Right lobe of liver (tissue), 6 donors: Measurements from ENCODE around the gene PLCB2. TPM values are rescaled to one million over a fixed set of nuclear protein-coding genes. Genes with fewer than 3 reads are reported as not detected.

Experiments
- ATAC-seq, 4 donors: fragments of 200-7000 bp; cut with Tn5 transposase; one replicate each; pipeline ENCODE4 v1.9.1; 2020; ENCODE audit warnings: mild to moderate bottlenecking in 4 of 4, moderate library complexity in 4 of 4
- DNase-seq, 3 donors: peaks; one replicate each; pipeline ENCODE4 v3.0.0-alpha.2; 2020
- H3K27ac ChIP-seq, 3 donors: fragments of 200-600 bp; one replicate each; pipeline ENCODE4 v1.8.0; 2022
- H3K27me3 ChIP-seq, 2 donors: fragments of 200-600 bp; one replicate each; pipeline ENCODE4 v1.8.0; 2022
- H3K36me3 ChIP-seq, 4 donors: fragments of 200-600 bp; sonication (generic) in 1 of 4; one replicate each; pipeline versions ENCODE4 v1.5.1 to v1.8.0; 2017 to 2022; ENCODE audit warnings: control low read depth in 1 of 4
- H3K4me1 ChIP-seq, 4 donors: fragments of 200-600 bp; sonication (generic) in 1 of 4; one replicate each; pipeline versions ENCODE4 v1.5.1 to v1.8.0; 2017 to 2022; ENCODE audit warnings: control low read depth in 1 of 4
- H3K4me3 ChIP-seq, 3 donors: fragments of 200-600 bp; one replicate each; pipeline ENCODE4 v1.8.0; 2022
- H3K9me3 ChIP-seq, 4 donors: fragments of 200-600 bp; sonication (generic) in 1 of 4; one replicate each; pipeline versions ENCODE4 v1.5.1 to v1.8.0; 2017 to 2022; ENCODE audit warnings: control low read depth in 1 of 4
- CTCF ChIP-seq, 4 donors: fragments of 200-600 bp in 3 of 4; fragments of 450-650 bp in 1 of 4; IDR thresholded peaks; one replicate each; pipeline versions ENCODE4 v1.5.1 to v1.8.0; 2016 to 2022; ENCODE audit warnings: antibody characterized with exemption in 4 of 4, mild to moderate bottlenecking in 2 of 4
- POLR2A ChIP-seq: fragments of 450-650 bp; IDR thresholded peaks from one replicate; pipeline ENCODE4 v1.6.1; 2017; ENCODE audit warnings: antibody characterized with exemption, mild to moderate bottlenecking
- WGBS: methylation state at CpG from one replicate; pipeline ENCODE4 v1.1.6; 2018; ENCODE audit warnings: low coverage, low lambda C conversion rate; ENCODE audit not compliant: insufficient coverage; ENCODE audit errors: missing lambda C conversion rate; 5-methylcytosine and 5-hydroxymethylcytosine counted together
- intact Hi-C, 2 donors: fragments of 100-400 bp; cut with DNase I; formaldehyde crosslinking; loops; one replicate each; pipeline versions ENCODE4 v1.11.2 to v1.14.1; 2022
- total RNA-seq, 6 experiments: library from RNA; depleted of rRNA in 2 of 6; stranded (reverse); fragments of >200 nt in 2 of 6; fragmentation: NEBNext Ultra II Directional in 3 of 6; extraction: Animal tissue kit (Norgen Biotek cat#: 25700) in 3 of 6; gene quantifications; one replicate each; pipeline versions ENCODE4 v1.1.0 to v1.2.4, GENCODE V29; 2016 to 2023
- donor health status: DM: no; HTN: yes; CAD: no.
- donor health status: DM: no; HTN: no; CAD: no.
- donor health status: DM: no; HTN: no; CAD: no.
- donor health status: DM: no; HTN: yes; CAD: no.
- donor health status: DM: no; HTN: yes; CAD: no.

PLCB2 gene
- total RNA-seq, 6 experiments from 2014 or later = 5.0 to 18.0 (median 7.2) TPM

- H3K36me3 ChIP-seq = no peaks in the 10 kb centered on the region
- no peaks in the 10 kb centered on the region for H3K27me3 ChIP-seq
- ATAC-seq (no peak), DNase-seq (no peak)
- WGBS = 40% methylated on average over 2 of the region's 10 CpGs
- H3K9me3 ChIP-seq = no peaks in the 10 kb centered on the region
- H3K27ac ChIP-seq = no peak overlapping the region
- no peak overlapping the region for H3K4me3 ChIP-seq
- TF ChIP-seq POLR2A = no peak
- TF ChIP-seq CTCF (IDR thresholded peaks at IDR 0.05) = no peak
- H3K4me1 ChIP-seq = peaks cover 0 to 11% (median 4%) of the 10 kb centered on the region in 4 donors
- intact Hi-C loops = loop anchor here in 1 of 2 donors (10.0 kb wide), 1 partner anchor 79 kb away; no protein-coding TSS in a partner anchor
Measured at GRCh38 chr15:40345225-40345866, 37.6 kb upstream of the PLCB2 start.

GRCh38 chr15:40344631-40345120 is 36.9 kb upstream of the PLCB2 start:
- H3K27ac ChIP-seq = no peak overlapping the region
- DNase-seq (peak; percentile 58 to 76 (median 67)), ATAC-seq (peak; percentile 40 to 55 (median 48))
- intact Hi-C loops = loop anchor here in 1 of 2 donors (10.0 kb wide), 1 partner anchor 80 kb away; no protein-coding TSS in a partner anchor
- TF ChIP-seq POLR2A = no peak
- TF ChIP-seq CTCF (IDR thresholded peaks at IDR 0.05) = peak; percentile 72 to 83 (median 78)
- H3K4me3 ChIP-seq = no peak overlapping the region
- H3K36me3 ChIP-seq = no peaks in the 10 kb centered on the region
- H3K27me3 ChIP-seq = no peaks in the 10 kb centered on the region
- 11% methylated on average over 9 of the region's 15 CpGs for WGBS
- peaks cover 0 to 18% (median 8%) of the 10 kb centered on the region in 4 donors for H3K4me1 ChIP-seq
- no peaks in the 10 kb centered on the region for H3K9me3 ChIP-seq

DNA sequence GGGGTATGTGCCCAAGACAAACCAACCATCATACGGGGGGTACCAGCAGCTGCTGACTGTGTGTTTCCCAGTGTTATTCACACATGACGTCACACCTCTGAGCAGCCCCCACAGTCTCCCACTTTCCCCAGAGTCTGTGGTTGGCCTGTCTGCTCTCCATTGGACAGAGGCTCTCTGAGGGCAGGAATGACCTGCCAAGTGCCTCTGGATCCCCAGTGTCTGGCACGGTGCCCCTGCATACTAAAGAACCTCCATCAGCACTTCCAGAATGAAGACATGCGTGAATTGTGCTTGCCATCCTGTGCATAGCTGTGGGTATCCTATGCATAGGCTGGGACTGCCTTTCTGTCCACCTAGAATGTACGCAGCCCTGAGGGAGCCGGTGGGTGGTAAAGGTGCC is 36.5 kb upstream of the PLCB2 start:
- WGBS = 31% methylated on average over 4 of the region's 6 CpGs
- H3K4me1 ChIP-seq = peaks cover 0 to 21% (median 9%) of the 10 kb centered on the region in 4 donors

GRCh38 chr15:40343512-40343911 is 35.8 kb upstream of the PLCB2 start:
- no peak overlapping the region for H3K27ac ChIP-seq
- 70% methylated on average over 10 of the region's 10 CpGs for WGBS
- TF ChIP-seq CTCF (IDR thresholded peaks at IDR 0.05) (no peak), POLR2A (no peak)

More for the DNA sequence above, 36.5 kb upstream of the PLCB2 start:
- intact Hi-C loops = loop anchor here in 1 of 2 donors (10.0 kb wide), 1 partner anchor 81 kb away; no protein-coding TSS in a partner anchor
- ATAC-seq (no peak), DNase-seq (no peak)
- no peaks in the 10 kb centered on the region for H3K27me3 ChIP-seq
- no peak for TF ChIP-seq CTCF (IDR thresholded peaks at IDR 0.05)
- no peak for TF ChIP-seq POLR2A
- H3K36me3 ChIP-seq = no peaks in the 10 kb centered on the region
- no peak overlapping the region for H3K27ac ChIP-seq
- no peak overlapping the region for H3K4me3 ChIP-seq
- no peaks in the 10 kb centered on the region for H3K9me3 ChIP-seq

More at GRCh38 chr15:40343512-40343911, 35.8 kb upstream of the PLCB2 start:
- Histone ChIP-seq H3K4me3 (no peak overlapping the region), H3K27me3 (no peaks in the 10 kb centered on the region), H3K4me1 (peaks cover 0 to 21% (median 9%) of the 10 kb centered on the region in 4 donors), H3K9me3 (no peaks in the 10 kb centered on the region), H3K36me3 (no peaks in the 10 kb centered on the region)
- intact Hi-C loops = loop anchor here in 1 of 2 donors (10.0 kb wide), 1 partner anchor 81 kb away; no protein-coding TSS in a partner anchor
- no peak for DNase-seq
- ATAC-seq = peak in 2 of 4 donors; percentile 8 to 21
